ENCODE results near the gene SLIT3.

- TF ChIP-seq, protein P1, sequence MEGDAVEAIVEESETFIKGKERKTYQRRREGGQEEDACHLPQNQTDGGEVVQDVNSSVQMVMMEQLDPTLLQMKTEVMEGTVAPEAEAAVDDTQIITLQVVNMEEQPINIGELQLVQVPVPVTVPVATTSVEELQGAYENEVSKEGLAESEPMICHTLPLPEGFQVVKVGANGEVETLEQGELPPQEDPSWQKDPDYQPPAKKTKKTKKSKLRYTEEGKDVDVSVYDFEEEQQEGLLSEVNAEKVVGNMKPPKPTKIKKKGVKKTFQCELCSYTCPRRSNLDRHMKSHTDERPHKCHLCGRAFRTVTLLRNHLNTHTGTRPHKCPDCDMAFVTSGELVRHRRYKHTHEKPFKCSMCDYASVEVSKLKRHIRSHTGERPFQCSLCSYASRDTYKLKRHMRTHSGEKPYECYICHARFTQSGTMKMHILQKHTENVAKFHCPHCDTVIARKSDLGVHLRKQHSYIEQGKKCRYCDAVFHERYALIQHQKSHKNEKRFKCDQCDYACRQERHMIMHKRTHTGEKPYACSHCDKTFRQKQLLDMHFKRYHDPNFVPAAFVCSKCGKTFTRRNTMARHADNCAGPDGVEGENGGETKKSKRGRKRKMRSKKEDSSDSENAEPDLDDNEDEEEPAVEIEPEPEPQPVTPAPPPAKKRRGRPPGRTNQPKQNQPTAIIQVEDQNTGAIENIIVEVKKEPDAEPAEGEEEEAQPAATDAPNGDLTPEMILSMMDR (IDR thresholded peaks at IDR 0.05), result no peak
- TF ChIP-seq POLR2AphosphoS5 (IDR thresholded peaks at IDR 0.05), result no peak
These were observed 179.1 kb downstream of the SLIT3 start for GRCh38 chr5:169121630-169122420.

Measured in stomach (tissue), 4 donors.